Spleen (tissue), 7 donors: ENCODE data around the gene VENTX.

Experiments used
- POLR2AphosphoS5 ChIP-seq, 3 donors: sonication (generic); formaldehyde crosslinking; IDR thresholded peaks; one replicate each; pipeline ENCODE4 v1.5.1; 2017; ENCODE audit warnings: antibody characterized with exemption in 3 of 3
- TF ChIP-seq, protein P1 (sequence below), 11 experiments: fragments of 200-600 bp in 7 of 11; fragments of 450-650 bp in 4 of 11; sonication (generic) in 4 of 11; IDR thresholded peaks in 8 of 11; conservative IDR thresholded peaks in 3 of 11; 1 replicate in 7 of 11; 2 replicates in 4 of 11; pipeline versions ENCODE4 v1.4.0 to v1.8.0; 2016 to 2021; ENCODE audit warnings: antibody characterized with exemption in 11 of 11, inconsistent platforms in 4 of 11, mild to moderate bottlenecking in 1 of 11
- donor health status: DM: no; HTN: no; CAD: no; lungs with moderate emphysema.
- donor health status: DM: no; HTN: no; CAD: no.
- donor health status: DM: no; HTN: no; CAD: no.

DNA sequence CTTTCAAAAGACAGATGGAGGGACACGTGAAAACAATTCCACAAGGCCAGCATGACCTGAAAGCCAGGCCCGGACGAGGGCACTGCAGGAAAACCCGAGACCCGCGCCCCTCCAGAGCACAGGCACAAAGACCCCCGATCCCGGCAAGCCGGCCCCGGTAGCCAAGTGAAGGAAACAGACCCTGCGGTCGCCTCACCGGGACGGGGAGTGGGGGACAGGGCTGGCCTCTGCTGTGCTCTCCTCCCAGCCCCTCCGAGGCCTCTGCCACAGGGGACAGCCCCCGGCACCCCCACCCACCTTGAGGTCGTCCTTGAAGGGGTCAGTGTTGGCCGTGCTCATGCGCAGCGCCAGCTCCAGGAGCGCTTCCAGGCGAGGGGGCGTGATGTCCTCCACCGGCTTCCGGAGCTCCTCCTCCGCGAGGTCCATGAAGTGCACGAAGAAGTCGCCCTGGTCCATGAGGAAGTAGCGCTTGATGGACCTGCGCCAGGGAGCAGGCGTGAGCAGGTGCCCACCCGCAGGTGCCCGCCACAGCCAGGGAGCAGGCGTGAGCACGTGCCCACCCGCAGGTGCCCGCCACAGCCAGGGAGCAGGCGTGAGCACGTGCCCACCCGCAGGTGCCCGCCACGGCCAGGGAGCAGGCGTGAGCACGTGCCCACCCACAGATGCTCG lies 50.3 kb downstream of the VENTX start:
- TF ChIP-seq, protein P1, sequence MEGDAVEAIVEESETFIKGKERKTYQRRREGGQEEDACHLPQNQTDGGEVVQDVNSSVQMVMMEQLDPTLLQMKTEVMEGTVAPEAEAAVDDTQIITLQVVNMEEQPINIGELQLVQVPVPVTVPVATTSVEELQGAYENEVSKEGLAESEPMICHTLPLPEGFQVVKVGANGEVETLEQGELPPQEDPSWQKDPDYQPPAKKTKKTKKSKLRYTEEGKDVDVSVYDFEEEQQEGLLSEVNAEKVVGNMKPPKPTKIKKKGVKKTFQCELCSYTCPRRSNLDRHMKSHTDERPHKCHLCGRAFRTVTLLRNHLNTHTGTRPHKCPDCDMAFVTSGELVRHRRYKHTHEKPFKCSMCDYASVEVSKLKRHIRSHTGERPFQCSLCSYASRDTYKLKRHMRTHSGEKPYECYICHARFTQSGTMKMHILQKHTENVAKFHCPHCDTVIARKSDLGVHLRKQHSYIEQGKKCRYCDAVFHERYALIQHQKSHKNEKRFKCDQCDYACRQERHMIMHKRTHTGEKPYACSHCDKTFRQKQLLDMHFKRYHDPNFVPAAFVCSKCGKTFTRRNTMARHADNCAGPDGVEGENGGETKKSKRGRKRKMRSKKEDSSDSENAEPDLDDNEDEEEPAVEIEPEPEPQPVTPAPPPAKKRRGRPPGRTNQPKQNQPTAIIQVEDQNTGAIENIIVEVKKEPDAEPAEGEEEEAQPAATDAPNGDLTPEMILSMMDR (IDR thresholded peaks at IDR 0.05 in 8 of 11, conservative IDR thresholded peaks at IDR 0.05 in 3 of 11) = no peak
- TF ChIP-seq POLR2AphosphoS5 (IDR thresholded peaks at IDR 0.05) = no peak
